ENCODE results near the gene SFRP5. TPM values are rescaled to one million over a fixed set of nuclear protein-coding genes. Genes with fewer than 3 reads are reported as not detected.

Gene SFRP5
- total RNA-seq, 3 donors from 2014 or later, result 0.41 to 23.0 (median 1.0) TPM

DNA sequence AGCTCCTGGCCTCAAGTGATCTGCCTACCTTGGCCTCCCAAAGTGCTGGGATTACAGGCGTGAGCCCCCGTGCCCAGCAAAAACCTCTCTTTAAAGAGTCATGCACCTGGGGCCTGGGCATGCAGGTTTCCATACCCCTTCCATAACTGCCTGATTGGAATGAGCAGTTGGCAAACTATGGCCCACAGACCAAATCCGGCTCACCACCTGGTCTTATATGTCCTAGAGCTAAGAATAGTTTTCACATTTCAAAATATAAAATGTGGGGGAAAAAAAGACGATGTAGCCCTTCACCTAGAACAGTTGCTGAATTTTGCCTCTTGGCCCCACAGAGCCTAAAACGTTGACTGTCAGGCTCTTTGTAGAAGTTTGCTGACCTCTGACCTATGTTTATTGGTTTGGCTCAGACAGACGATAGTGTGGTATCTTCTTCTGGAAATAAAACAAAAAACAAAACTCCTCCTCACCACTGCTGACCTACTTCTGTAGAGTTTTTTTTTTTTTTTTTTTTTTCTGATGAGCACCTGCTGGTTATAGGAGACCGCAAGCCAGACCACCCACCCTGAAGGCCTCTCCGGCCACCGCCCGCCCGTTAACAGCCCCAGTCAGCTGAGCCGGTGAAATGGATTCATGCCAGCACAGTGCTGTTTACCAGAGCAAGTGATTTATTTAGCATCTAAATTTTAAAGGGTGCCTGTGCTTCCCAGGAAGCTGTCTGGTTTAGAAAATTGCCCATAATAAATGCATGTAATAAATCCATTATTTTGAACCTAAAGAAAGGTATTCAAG is 33.5 kb upstream of the SFRP5 start:
- ATAC-seq (no peak), DNase-seq (no peak)
- H3K9me3 ChIP-seq, result no peaks in the 10 kb centered on the region
- TF ChIP-seq CTCF (IDR thresholded peaks at IDR 0.05), result no peak
- no peaks in the 10 kb centered on the region for H3K36me3 ChIP-seq (ENCODE audit: low read depth)
- no peak overlapping the region for H3K4me3 ChIP-seq
- no peaks in the 10 kb centered on the region for H3K4me1 ChIP-seq (ENCODE audit: low read depth)
- intact Hi-C loops (cut with DNase I, micrococcal nuclease), result no loop called here

GRCh38 chr10:97801422-97801821 is 29.6 kb upstream of the SFRP5 start:
- Histone ChIP-seq H3K36me3 (ENCODE audit: low read depth) (no peaks in the 10 kb centered on the region), H3K4me1 (ENCODE audit: low read depth) (no peaks in the 10 kb centered on the region), H3K9me3 (no peaks in the 10 kb centered on the region), H3K4me3 (no peak overlapping the region)
- ATAC-seq (no peak), DNase-seq (no peak)
- no peak for TF ChIP-seq CTCF (IDR thresholded peaks at IDR 0.05)
- intact Hi-C loops (cut with DNase I, micrococcal nuclease), result no loop called here

GRCh38 chr10:97800474-97800873 is 28.7 kb upstream of the SFRP5 start:
- Histone ChIP-seq H3K9me3 (no peaks in the 10 kb centered on the region), H3K4me1 (ENCODE audit: low read depth) (no peaks in the 10 kb centered on the region), H3K4me3 (no peak overlapping the region), H3K36me3 (ENCODE audit: low read depth) (no peaks in the 10 kb centered on the region)
- no peak for ATAC-seq
- DNase-seq, result no peak
- intact Hi-C loops (cut with DNase I, micrococcal nuclease), result no loop called here
- TF ChIP-seq CTCF (IDR thresholded peaks at IDR 0.05), result no peak

GRCh38 chr10:97798958-97799610 is 27.3 kb upstream of the SFRP5 start:
- Histone ChIP-seq H3K4me3 (no peak overlapping the region), H3K9me3 (no peaks in the 10 kb centered on the region), H3K4me1 (ENCODE audit: low read depth) (no peaks in the 10 kb centered on the region), H3K36me3 (ENCODE audit: low read depth) (no peaks in the 10 kb centered on the region)
- DNase-seq (no peak), ATAC-seq (no peak)
- TF ChIP-seq CTCF (IDR thresholded peaks at IDR 0.05), result no peak
- intact Hi-C loops (cut with DNase I, micrococcal nuclease), result no loop called here

- H3K9me3 ChIP-seq, result no peaks in the 10 kb centered on the region
- H3K36me3 ChIP-seq (ENCODE audit: low read depth), result no peaks in the 10 kb centered on the region
- no peak overlapping the region for H3K4me3 ChIP-seq
- intact Hi-C loops (cut with DNase I, micrococcal nuclease), result no loop called here
- DNase-seq, result no peak
- no peaks in the 10 kb centered on the region for H3K4me1 ChIP-seq (ENCODE audit: low read depth)
- TF ChIP-seq CTCF (IDR thresholded peaks at IDR 0.05), result no peak
- peak; percentile 25 for ATAC-seq
These were observed 24.9 kb upstream of the SFRP5 start for GRCh38 chr10:97796651-97797050.
